A673 (cell line): ENCODE measurements around the gene FAN1. TPM values are rescaled to one million over a fixed set of nuclear protein-coding genes. Genes with fewer than 3 reads are reported as not detected.

Experiments used
- BruUV-seq: library from RNA; stranded (reverse); fragments of 400-500 nt; replicated peaks from 2 replicates; lab custom pipeline; 2021; lab: Mats Ljungman, UMichigan
- CTCF ChIA-PET: fragments of 300-600 bp; sonication (Branson Sonifier 250); formaldehyde crosslinking; loops from one replicate; lab custom pipeline; 2022; ENCODE audit warnings: antibody characterized with exemption; lab: Charles Lee
- POLR2A ChIA-PET: fragments of 300-600 bp; sonication (Branson Sonifier 250); formaldehyde crosslinking; loops from one replicate; lab custom pipeline; 2022; ENCODE audit warnings: antibody characterized with exemption; ENCODE audit not compliant: low non-redundant PET; lab: Charles Lee
- DNase-seq: peaks from one replicate; pipeline ENCODE4 v3.0.0-alpha.2; 2015; ENCODE audit warnings: low spot score
- H3K27ac ChIP-seq: fragments of 200-600 bp; sonication (generic); 2 replicates; pipeline ENCODE4 v1.5.1; 2016; ENCODE audit warnings: mixed run types, low read depth, mild to moderate bottlenecking, mixed read lengths, antibody characterized with exemption, low read length; ENCODE audit not compliant: poor library complexity, severe bottlenecking
- H3K27me3 ChIP-seq: fragments of 200-600 bp; sonication (generic); replicated peaks from 2 replicates; pipeline ENCODE4 v1.6.1; 2017; ENCODE audit warnings: mixed run types, low read depth, mild to moderate bottlenecking, mixed read lengths, antibody characterized with exemption, low read length; ENCODE audit not compliant: insufficient read depth, poor library complexity
- H3K36me3 ChIP-seq: fragments of 200-600 bp; sonication (generic); 2 replicates; pipeline ENCODE4 v1.6.1; 2016; ENCODE audit warnings: mixed run types, mild to moderate bottlenecking, mixed read lengths, antibody characterized with exemption, low read length; ENCODE audit not compliant: insufficient read depth, poor library complexity, severe bottlenecking
- H3K4me1 ChIP-seq: fragments of 200-600 bp; sonication (generic); 2 replicates; pipeline ENCODE4 v1.6.1; 2017; ENCODE audit warnings: mixed run types, mild to moderate bottlenecking, mixed read lengths, antibody characterized with exemption, low read length; ENCODE audit not compliant: insufficient read depth, poor library complexity, severe bottlenecking
- H3K4me3 ChIP-seq: fragments of 200-600 bp; sonication (generic); 2 replicates; pipeline ENCODE4 v1.5.1; 2016; ENCODE audit warnings: low read depth, mixed run types, mild to moderate bottlenecking, mixed read lengths, low read length; ENCODE audit not compliant: poor library complexity, severe bottlenecking
- H3K9me3 ChIP-seq: fragments of 200-600 bp; sonication (generic); 2 replicates; pipeline ENCODE4 v1.6.1; 2016; ENCODE audit warnings: mixed run types, low read depth, mild to moderate bottlenecking, mixed read lengths, antibody characterized with exemption, low read length; ENCODE audit not compliant: poor library complexity, severe bottlenecking
- CTCF ChIP-seq: fragments of 300-800, 200-600 bp; sonication (generic); conservative IDR thresholded peaks from 2 replicates; pipeline ENCODE4 v1.5.1; 2017; ENCODE audit warnings: low read depth, mild to moderate bottlenecking, antibody characterized with exemption, low read length, moderate library complexity, mixed read lengths
- EZH2 ChIP-seq: fragments of 200-600 bp; sonication (generic); IDR thresholded peaks from 2 replicates; pipeline ENCODE4 v1.6.1; 2017; ENCODE audit warnings: borderline replicate concordance, low read depth, mild to moderate bottlenecking, mixed read lengths, antibody characterized with exemption, low read length; ENCODE audit not compliant: poor library complexity, severe bottlenecking
- intact Hi-C: fragments of 100-400 bp; cut with micrococcal nuclease; formaldehyde crosslinking; loops from one replicate; pipeline ENCODE4 v1.10.0; 2022; ENCODE audit not compliant: unreplicated experiment
- total RNA-seq: library from RNA; stranded (reverse); gene quantifications from 2 replicates; pipeline ENCODE4 v1.2.3, GENCODE V29; 2021

The FAN1 gene
- total RNA-seq, 1 experiment from 2014 or later: 36.2 TPM

- Histone ChIP-seq H3K27me3 (no peaks in the 10 kb centered on the region), H3K9me3 (no peaks in the 10 kb centered on the region), H3K4me3 (no peak overlapping the region), H3K27ac (no peak overlapping the region), H3K36me3 (peaks cover 81% of the 10 kb centered on the region), H3K4me1 (no peaks in the 10 kb centered on the region)
- TF ChIP-seq CTCF (no peak), EZH2 (no peak)
- POLR2A ChIA-PET: no interaction called here
- BruUV-seq: no TSS peak
- CTCF ChIA-PET: no interaction called here
- intact Hi-C loops: no loop called here
- no peak for DNase-seq
Observed at GRCh38 chr15:30921106-30921505, 17.4 kb downstream of the FAN1 start.

- CTCF ChIA-PET: no interaction called here
- POLR2A ChIA-PET: no interaction called here
- no peak for TF ChIP-seq CTCF
- TF ChIP-seq EZH2: no peak
- no peaks in the 10 kb centered on the region for H3K27me3 ChIP-seq
- H3K36me3 ChIP-seq: peaks cover 82% of the 10 kb centered on the region
- no peak overlapping the region for H3K27ac ChIP-seq
- no peaks in the 10 kb centered on the region for H3K4me1 ChIP-seq
- intact Hi-C loops: no loop called here
- BruUV-seq: no TSS peak
- no peak overlapping the region for H3K4me3 ChIP-seq
- no peaks in the 10 kb centered on the region for H3K9me3 ChIP-seq
- no peak for DNase-seq
Observed at GRCh38 chr15:30921781-30922479, 18.2 kb downstream of the FAN1 start.

- Histone ChIP-seq H3K4me3 (no peak overlapping the region), H3K9me3 (no peaks in the 10 kb centered on the region), H3K4me1 (no peaks in the 10 kb centered on the region), H3K36me3 (peaks cover 79% of the 10 kb centered on the region), H3K27ac (no peak overlapping the region), H3K27me3 (no peaks in the 10 kb centered on the region)
- TF ChIP-seq EZH2 (no peak), CTCF (no peak)
- CTCF ChIA-PET: no interaction called here
- POLR2A ChIA-PET: no interaction called here
- no TSS peak for BruUV-seq
- intact Hi-C loops: no loop called here
- DNase-seq: peak; percentile 39
Observed at GRCh38 chr15:30922480-30923311, 19.0 kb downstream of the FAN1 start.
